ENCODE measurements around the gene RHBDF1. TPM values are rescaled to one million over a fixed set of nuclear protein-coding genes. Genes with fewer than 3 reads are reported as not detected.

RHBDF1 gene
- total RNA-seq, 1 donor from 2014 or later = 48.4 TPM

- Histone ChIP-seq H3K4me3 (no peak overlapping the region), H3K27ac (peak overlapping the region; percentile 93), H3K9me3 (no peaks in the 10 kb centered on the region), H3K4me1 (peaks cover 57% of the 10 kb centered on the region), H3K36me3 (peaks cover 11% of the 10 kb centered on the region), H3K27me3 (no peaks in the 10 kb centered on the region)
- TF ChIP-seq, protein P1, sequence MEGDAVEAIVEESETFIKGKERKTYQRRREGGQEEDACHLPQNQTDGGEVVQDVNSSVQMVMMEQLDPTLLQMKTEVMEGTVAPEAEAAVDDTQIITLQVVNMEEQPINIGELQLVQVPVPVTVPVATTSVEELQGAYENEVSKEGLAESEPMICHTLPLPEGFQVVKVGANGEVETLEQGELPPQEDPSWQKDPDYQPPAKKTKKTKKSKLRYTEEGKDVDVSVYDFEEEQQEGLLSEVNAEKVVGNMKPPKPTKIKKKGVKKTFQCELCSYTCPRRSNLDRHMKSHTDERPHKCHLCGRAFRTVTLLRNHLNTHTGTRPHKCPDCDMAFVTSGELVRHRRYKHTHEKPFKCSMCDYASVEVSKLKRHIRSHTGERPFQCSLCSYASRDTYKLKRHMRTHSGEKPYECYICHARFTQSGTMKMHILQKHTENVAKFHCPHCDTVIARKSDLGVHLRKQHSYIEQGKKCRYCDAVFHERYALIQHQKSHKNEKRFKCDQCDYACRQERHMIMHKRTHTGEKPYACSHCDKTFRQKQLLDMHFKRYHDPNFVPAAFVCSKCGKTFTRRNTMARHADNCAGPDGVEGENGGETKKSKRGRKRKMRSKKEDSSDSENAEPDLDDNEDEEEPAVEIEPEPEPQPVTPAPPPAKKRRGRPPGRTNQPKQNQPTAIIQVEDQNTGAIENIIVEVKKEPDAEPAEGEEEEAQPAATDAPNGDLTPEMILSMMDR (IDR thresholded peaks at IDR 0.05) = peak; percentile 35
- DNase-seq (peak; percentile 87), ATAC-seq (peak; percentile 5)
- intact Hi-C loops (cut with DNase I) = no loop called here
Observed at GRCh38 chr16:75580-76501, 3.4 kb upstream of the RHBDF1 start.

- Histone ChIP-seq H3K27me3 (no peaks in the 10 kb centered on the region), H3K9me3 (no peaks in the 10 kb centered on the region), H3K36me3 (peaks cover 6% of the 10 kb centered on the region), H3K4me3 (no peak overlapping the region), H3K4me1 (peaks cover 64% of the 10 kb centered on the region), H3K27ac (peak overlapping the region; percentile 93)
- intact Hi-C loops (cut with DNase I) = no loop called here
- ATAC-seq = no peak
- TF ChIP-seq, protein P1 (IDR thresholded peaks at IDR 0.05) = no peak
- no peak for DNase-seq
Observed at GRCh38 chr16:74747-75334, 2.4 kb upstream of the RHBDF1 start.

DNA sequence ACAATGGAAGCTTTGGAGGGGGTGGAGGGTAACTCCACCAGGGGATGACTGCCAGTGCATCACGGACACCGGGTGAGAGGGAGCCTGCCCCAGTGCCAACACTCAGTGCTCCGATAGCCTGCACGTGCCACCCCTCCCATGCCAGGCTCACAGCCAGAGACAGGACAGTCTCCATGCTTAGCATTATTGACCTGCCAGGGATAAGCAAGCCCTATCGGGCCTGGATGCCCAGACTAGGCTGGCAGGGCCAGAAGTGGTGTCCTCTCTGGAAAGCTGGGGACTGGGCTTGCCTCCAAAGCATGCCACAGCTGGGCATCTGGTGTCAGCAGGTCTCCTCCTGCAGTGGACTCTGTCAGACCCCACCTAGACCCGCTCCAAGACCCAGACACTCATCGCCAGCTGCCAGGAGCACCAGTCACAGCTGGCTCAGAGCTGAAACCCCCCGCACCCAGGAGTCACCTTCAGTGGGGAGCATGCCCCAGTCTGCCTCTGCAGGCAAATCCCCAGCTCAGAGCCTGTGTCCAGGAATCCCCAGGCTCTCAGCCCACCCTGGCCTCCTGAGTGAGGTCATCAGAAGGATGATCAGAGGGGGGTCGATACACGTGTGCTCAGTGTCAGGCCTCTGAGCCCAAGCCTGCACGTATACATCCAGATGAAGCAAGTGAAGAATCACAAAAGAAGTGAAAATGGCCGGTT lies 1.8 kb upstream of the RHBDF1 start:
- Histone ChIP-seq H3K4me1 (peaks cover 61% of the 10 kb centered on the region), H3K27ac (peak overlapping the region; percentile 47), H3K36me3 (no peaks in the 10 kb centered on the region), H3K27me3 (no peaks in the 10 kb centered on the region), H3K9me3 (no peaks in the 10 kb centered on the region), H3K4me3 (no peak overlapping the region)
- ATAC-seq = no peak
- intact Hi-C loops (cut with DNase I) = no loop called here
- no peak for DNase-seq
- TF ChIP-seq, protein P1 (IDR thresholded peaks at IDR 0.05) = no peak

GRCh38 chr16:71540-72401 lies 660 bp downstream of the RHBDF1 start:
- intact Hi-C loops (cut with DNase I) = no loop called here
- Histone ChIP-seq H3K27me3 (no peaks in the 10 kb centered on the region), H3K4me3 (peak overlapping the region; percentile 75), H3K27ac (peak overlapping the region; percentile 87), H3K9me3 (no peaks in the 10 kb centered on the region), H3K36me3 (no peaks in the 10 kb centered on the region), H3K4me1 (peaks cover 51% of the 10 kb centered on the region)
- TF ChIP-seq, protein P1 (IDR thresholded peaks at IDR 0.05) = no peak
- ATAC-seq = peak; percentile 38
- DNase-seq = peak; percentile 81

GRCh38 chr16:71210-71539 lies 1.3 kb downstream of the RHBDF1 start:
- TF ChIP-seq, protein P1 (IDR thresholded peaks at IDR 0.05) = no peak
- Histone ChIP-seq H3K4me1 (peaks cover 49% of the 10 kb centered on the region), H3K27ac (peak overlapping the region; percentile 87), H3K27me3 (no peaks in the 10 kb centered on the region), H3K9me3 (no peaks in the 10 kb centered on the region), H3K36me3 (no peaks in the 10 kb centered on the region), H3K4me3 (peak overlapping the region; percentile 75)
- ATAC-seq = no peak
- no peak for DNase-seq
- intact Hi-C loops (cut with DNase I) = no loop called here

Measured in upper lobe of right lung (tissue), 1 donor.